ENCODE data around the gene C16orf74.
A peak's percentile ranks its signal among the peaks of the same experiment; 100 is the strongest.

The C16orf74 gene

DNA sequence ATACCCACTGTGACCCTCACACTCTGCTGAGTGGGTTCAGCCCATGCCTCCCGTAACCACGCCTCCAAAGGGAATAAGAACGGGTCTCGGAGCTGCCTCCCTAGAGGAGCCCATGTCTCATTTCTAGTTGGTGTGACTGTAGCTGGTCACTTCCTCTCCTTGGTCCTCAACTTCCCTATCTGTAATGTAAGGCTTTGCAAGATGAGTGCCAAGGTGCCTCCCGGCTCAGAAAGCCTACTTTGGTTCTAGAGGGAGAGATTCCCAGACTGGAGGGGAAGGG is 20.8 kb downstream of the C16orf74 start:
- Histone ChIP-seq H3K36me3 (ENCODE audit: low read depth) (peaks cover 97% of the 10 kb centered on the region), H3K4me3 (ENCODE audit: severe bottlenecking) (no peak overlapping the region), H3K9me3 (ENCODE audit: severe bottlenecking) (no peaks in the 10 kb centered on the region), H3K4me1 (ENCODE audit: insufficient read depth, poor library complexity, severe bottlenecking) (peaks cover 14% of the 10 kb centered on the region), H3K27me3 (ENCODE audit: insufficient read depth, poor library complexity, severe bottlenecking) (no peaks in the 10 kb centered on the region), H3K27ac (ENCODE audit: poor library complexity, severe bottlenecking) (no peak overlapping the region)
- ATAC-seq (ENCODE audit: low read depth) = no peak
- TF ChIP-seq, protein P1, sequence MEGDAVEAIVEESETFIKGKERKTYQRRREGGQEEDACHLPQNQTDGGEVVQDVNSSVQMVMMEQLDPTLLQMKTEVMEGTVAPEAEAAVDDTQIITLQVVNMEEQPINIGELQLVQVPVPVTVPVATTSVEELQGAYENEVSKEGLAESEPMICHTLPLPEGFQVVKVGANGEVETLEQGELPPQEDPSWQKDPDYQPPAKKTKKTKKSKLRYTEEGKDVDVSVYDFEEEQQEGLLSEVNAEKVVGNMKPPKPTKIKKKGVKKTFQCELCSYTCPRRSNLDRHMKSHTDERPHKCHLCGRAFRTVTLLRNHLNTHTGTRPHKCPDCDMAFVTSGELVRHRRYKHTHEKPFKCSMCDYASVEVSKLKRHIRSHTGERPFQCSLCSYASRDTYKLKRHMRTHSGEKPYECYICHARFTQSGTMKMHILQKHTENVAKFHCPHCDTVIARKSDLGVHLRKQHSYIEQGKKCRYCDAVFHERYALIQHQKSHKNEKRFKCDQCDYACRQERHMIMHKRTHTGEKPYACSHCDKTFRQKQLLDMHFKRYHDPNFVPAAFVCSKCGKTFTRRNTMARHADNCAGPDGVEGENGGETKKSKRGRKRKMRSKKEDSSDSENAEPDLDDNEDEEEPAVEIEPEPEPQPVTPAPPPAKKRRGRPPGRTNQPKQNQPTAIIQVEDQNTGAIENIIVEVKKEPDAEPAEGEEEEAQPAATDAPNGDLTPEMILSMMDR (IDR thresholded peaks at IDR 0.05; ENCODE audit: poor library complexity, severe bottlenecking) = no peak
- DNase-seq (ENCODE audit: low spot score) = no peak

DNA sequence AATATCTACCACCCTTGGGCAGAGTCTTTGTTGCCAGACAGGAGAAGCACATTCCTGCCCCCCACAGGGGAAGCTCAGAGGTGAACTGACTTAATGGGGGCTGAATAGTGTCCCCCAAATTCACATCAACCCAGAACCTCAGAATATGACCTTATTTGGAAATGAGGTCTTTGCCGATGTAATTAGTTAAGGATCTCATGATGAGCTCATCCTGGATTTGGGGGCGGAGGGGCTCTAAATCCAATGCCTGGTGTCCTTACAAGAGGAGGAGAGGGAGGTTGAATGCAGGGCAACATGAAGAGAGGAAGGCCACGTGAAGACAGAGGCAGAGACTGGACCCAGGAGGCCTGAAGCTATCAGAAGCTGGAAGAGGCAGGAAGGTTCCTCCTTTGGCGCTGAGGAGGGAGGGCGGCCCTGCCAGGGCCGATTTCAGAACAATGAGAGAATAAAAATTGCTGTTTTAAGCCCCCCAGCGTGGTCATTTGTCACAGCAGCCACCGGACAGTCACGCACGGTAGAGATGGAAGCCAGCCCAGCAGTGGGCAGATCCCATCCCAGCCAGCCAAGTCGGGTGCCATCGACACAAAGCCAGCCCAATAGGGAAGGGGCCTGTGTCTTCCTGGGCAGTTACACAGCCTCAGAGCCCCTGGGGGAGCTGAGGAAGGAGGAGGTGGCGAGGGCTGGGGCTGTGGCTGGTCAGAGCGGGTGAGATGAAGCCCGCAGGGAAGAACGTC is 21.3 kb downstream of the C16orf74 start:
- H3K27me3 ChIP-seq (ENCODE audit: insufficient read depth, poor library complexity, severe bottlenecking) = no peaks in the 10 kb centered on the region
- no peaks in the 10 kb centered on the region for H3K9me3 ChIP-seq (ENCODE audit: severe bottlenecking)
- ATAC-seq (ENCODE audit: low read depth) (no peak), DNase-seq (ENCODE audit: low spot score) (no peak)
- no peak overlapping the region for H3K4me3 ChIP-seq (ENCODE audit: severe bottlenecking)
- H3K36me3 ChIP-seq (ENCODE audit: low read depth) = peaks cover 97% of the 10 kb centered on the region
- no peak overlapping the region for H3K27ac ChIP-seq (ENCODE audit: poor library complexity, severe bottlenecking)
- TF ChIP-seq, protein P1 (IDR thresholded peaks at IDR 0.05; ENCODE audit: poor library complexity, severe bottlenecking) = no peak
- peaks cover 14% of the 10 kb centered on the region for H3K4me1 ChIP-seq (ENCODE audit: insufficient read depth, poor library complexity, severe bottlenecking)

DNA sequence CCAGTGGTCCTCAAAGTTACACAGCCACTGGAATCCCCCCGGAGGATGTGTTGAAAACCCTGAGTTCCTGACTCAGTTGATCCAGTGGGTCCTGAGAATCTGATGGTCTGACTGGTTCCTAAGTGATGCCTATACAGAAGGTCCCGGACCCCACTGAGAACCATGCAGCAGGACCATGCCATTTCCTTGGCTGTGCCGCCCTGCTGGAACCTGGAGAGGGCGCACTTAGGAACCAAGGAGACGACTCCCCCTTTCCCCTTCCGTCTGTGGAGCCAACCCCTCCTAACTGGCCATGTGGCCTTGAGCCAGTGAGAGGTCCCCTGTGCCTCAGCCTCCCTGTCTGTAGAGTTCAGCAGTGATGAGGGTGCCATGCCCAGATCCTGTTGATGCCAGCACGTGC is 22.0 kb downstream of the C16orf74 start:
- Histone ChIP-seq H3K4me1 (ENCODE audit: insufficient read depth, poor library complexity, severe bottlenecking) (peaks cover 9% of the 10 kb centered on the region), H3K9me3 (ENCODE audit: severe bottlenecking) (no peaks in the 10 kb centered on the region), H3K27ac (ENCODE audit: poor library complexity, severe bottlenecking) (no peak overlapping the region), H3K36me3 (ENCODE audit: low read depth) (peaks cover 97% of the 10 kb centered on the region), H3K27me3 (ENCODE audit: insufficient read depth, poor library complexity, severe bottlenecking) (no peaks in the 10 kb centered on the region), H3K4me3 (ENCODE audit: severe bottlenecking) (no peak overlapping the region)
- DNase-seq (ENCODE audit: low spot score) (no peak), ATAC-seq (ENCODE audit: low read depth) (no peak)
- TF ChIP-seq, protein P1 (IDR thresholded peaks at IDR 0.05; ENCODE audit: poor library complexity, severe bottlenecking) = no peak

DNA sequence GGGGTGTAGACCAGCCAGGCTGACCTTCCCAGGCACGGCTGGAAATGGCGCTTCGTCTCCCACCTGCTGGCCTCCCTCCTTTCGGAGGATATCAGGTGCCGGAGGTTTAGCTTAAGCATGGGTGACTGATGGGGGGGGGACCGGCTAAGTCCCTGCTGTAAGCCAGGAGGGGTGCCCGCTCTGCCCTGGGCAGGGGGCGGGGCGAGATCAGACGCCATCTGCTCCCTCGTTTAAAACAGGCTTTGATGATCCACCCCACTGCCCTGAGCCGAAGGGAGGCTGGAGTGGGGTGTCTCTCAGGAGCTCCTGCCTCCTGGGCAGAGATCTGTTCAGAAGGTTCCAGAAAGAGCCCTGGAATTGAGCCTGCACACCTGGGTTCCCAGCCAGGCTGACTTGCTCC is 26.0 kb downstream of the C16orf74 start:
- TF ChIP-seq, protein P1 (IDR thresholded peaks at IDR 0.05; ENCODE audit: poor library complexity, severe bottlenecking) = no peak
- DNase-seq (ENCODE audit: low spot score) (peak; percentile 29), ATAC-seq (ENCODE audit: low read depth) (no peak)
- Histone ChIP-seq H3K9me3 (ENCODE audit: severe bottlenecking) (no peaks in the 10 kb centered on the region), H3K4me3 (ENCODE audit: severe bottlenecking) (no peak overlapping the region), H3K4me1 (ENCODE audit: insufficient read depth, poor library complexity, severe bottlenecking) (peaks cover 9% of the 10 kb centered on the region), H3K27me3 (ENCODE audit: insufficient read depth, poor library complexity, severe bottlenecking) (no peaks in the 10 kb centered on the region), H3K27ac (ENCODE audit: poor library complexity, severe bottlenecking) (no peak overlapping the region), H3K36me3 (ENCODE audit: low read depth) (peaks cover 84% of the 10 kb centered on the region)

DNA sequence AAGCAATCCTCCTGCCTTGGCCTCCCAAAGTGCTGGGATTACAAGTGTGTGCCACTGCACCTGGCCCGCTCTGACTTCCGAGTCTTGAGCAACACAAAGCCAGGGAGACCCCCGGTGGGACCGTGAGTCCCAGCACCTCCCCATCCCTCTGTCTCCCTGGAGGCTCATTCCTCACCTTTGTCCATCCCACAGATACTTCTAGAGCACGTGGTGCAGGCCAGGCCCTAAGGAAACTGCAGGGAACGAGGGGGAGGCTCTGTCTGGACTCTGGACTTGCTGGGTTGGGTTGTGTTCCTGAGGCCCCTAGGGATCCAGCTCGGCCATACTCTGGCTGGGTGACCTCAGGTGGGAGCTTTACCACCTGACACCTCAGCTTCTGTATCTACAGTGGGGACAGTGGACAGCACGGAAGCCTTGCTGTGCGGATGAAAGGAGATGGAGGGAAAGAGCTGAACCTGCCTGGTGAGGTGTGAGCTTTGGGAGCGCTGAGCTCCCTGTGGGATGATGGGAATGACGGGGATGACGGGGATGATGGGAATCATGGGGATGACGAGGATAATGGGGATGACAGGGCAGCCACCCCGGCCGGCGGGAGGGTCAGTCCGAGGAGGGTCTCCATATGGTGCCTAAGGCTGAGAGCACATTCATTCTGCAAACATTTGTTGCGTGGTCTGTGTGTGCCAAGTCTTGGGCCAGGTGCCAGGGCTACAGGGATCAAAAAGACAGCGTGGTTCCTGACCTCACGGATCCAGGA is 26.6 kb downstream of the C16orf74 start:
- TF ChIP-seq, protein P1 (IDR thresholded peaks at IDR 0.05; ENCODE audit: poor library complexity, severe bottlenecking) = no peak
- H3K27me3 ChIP-seq (ENCODE audit: insufficient read depth, poor library complexity, severe bottlenecking) = no peaks in the 10 kb centered on the region
- H3K27ac ChIP-seq (ENCODE audit: poor library complexity, severe bottlenecking) = no peak overlapping the region
- H3K9me3 ChIP-seq (ENCODE audit: severe bottlenecking) = no peaks in the 10 kb centered on the region
- H3K4me1 ChIP-seq (ENCODE audit: insufficient read depth, poor library complexity, severe bottlenecking) = peaks cover 11% of the 10 kb centered on the region
- no peak overlapping the region for H3K4me3 ChIP-seq (ENCODE audit: severe bottlenecking)
- H3K36me3 ChIP-seq (ENCODE audit: low read depth) = peaks cover 82% of the 10 kb centered on the region
- DNase-seq (ENCODE audit: low spot score) = peak; percentile 41
- no peak for ATAC-seq (ENCODE audit: low read depth)

Data from RWPE2 (cell line).